ENCODE results near the gene CAMTA1.

Gene CAMTA1

GRCh38 chr1:7470904-7471638 is 685.8 kb downstream of the CAMTA1 start:
- peak; percentile 11 to 53 (median 33) for DNase-seq

- DNase-seq: no peak
These were observed 686.6 kb downstream of the CAMTA1 start for GRCh38 chr1:7471836-7472235.

- no peak for DNase-seq
These were observed 688.2 kb downstream of the CAMTA1 start for GRCh38 chr1:7473223-7474142.

- DNase-seq: no peak
These were observed 688.9 kb downstream of the CAMTA1 start for GRCh38 chr1:7474143-7474490.

GRCh38 chr1:7474786-7475502 is 689.7 kb downstream of the CAMTA1 start:
- no peak for DNase-seq

GRCh38 chr1:7475691-7476090 is 690.4 kb downstream of the CAMTA1 start:
- DNase-seq: no peak

GRCh38 chr1:7476402-7476801 is 691.1 kb downstream of the CAMTA1 start:
- DNase-seq: no peak

GRCh38 chr1:7476861-7477547 is 691.8 kb downstream of the CAMTA1 start:
- no peak for DNase-seq

- no peak for DNase-seq
These were observed 692.3 kb downstream of the CAMTA1 start for GRCh38 chr1:7477593-7477992.

- no peak for DNase-seq
These were observed 693.0 kb downstream of the CAMTA1 start for GRCh38 chr1:7478142-7478790.

GRCh38 chr1:7478809-7479499 is 693.7 kb downstream of the CAMTA1 start:
- peak; percentile 97 to 99 (median 98) for DNase-seq

GRCh38 chr1:7479571-7479970 is 694.3 kb downstream of the CAMTA1 start:
- peak in 1 of 4 experiments; percentile 20 for DNase-seq

GRCh38 chr1:7481194-7481593 is 695.9 kb downstream of the CAMTA1 start:
- no peak for DNase-seq

- no peak for DNase-seq
These were observed 696.8 kb downstream of the CAMTA1 start for GRCh38 chr1:7482077-7482476.

GRCh38 chr1:7482772-7483495 is 697.7 kb downstream of the CAMTA1 start:
- DNase-seq: no peak

GRCh38 chr1:7483634-7484383 is 698.6 kb downstream of the CAMTA1 start:
- DNase-seq: no peak

- DNase-seq: no peak
These were observed 700.0 kb downstream of the CAMTA1 start for GRCh38 chr1:7485086-7485780.

- no peak for DNase-seq
These were observed 700.6 kb downstream of the CAMTA1 start for GRCh38 chr1:7485826-7486225.

GRCh38 chr1:7487766-7488474 is 702.7 kb downstream of the CAMTA1 start:
- no peak for DNase-seq

All from suppressor macrophage (primary cell).